GM19099 (cell line): ENCODE data around the gene ADGRF5.

Experiments
- POLR2A ChIP-seq: IDR thresholded peaks from 3 replicates; pipeline ENCODE4 v1.6.1; 2011; ENCODE audit warnings: low read depth; ENCODE audit not compliant: insufficient read length; ENCODE audit errors: extremely low read depth

Gene ADGRF5

DNA sequence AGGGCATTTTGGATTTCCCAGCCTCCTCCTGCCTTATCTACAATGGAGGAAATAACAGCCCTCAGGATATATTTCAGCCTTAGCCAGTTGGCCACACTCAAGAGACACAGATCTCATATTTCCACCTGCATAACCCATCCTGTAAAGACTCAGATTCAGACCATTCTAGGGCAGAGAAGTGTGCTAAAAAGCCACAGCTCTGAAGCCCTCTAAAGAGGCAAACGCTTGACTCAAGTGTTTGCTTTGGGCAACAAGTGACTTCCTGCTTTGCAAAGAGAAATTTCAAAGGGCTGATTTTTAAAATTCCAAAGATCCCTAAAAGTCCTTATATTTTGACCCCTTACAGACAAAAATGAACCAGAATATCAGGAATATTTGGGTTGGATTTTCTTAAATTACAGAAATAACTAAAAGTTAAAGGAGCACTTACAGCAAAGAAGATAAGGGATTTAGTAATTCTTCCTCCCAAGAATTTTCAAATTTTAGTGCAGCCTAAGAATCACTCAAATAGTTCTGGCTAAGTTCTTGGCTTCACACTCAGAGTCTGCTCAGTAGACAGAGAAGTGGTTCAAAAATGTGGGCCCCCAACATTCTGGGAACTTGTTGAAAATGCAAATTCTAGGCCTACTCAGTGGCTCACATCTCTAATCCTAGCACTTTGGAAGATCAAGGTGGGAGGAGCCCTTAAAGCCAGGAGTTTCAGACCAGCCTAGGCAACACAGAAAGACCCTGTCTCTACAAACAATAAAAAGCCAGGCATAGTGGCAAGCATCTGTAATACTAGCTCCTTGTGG, 18.9 kb upstream of the ADGRF5 start:
- TF ChIP-seq POLR2A: no peak

- TF ChIP-seq POLR2A: no peak
Measured at GRCh38 chr6:46937642-46938041, 15.9 kb upstream of the ADGRF5 start.

DNA sequence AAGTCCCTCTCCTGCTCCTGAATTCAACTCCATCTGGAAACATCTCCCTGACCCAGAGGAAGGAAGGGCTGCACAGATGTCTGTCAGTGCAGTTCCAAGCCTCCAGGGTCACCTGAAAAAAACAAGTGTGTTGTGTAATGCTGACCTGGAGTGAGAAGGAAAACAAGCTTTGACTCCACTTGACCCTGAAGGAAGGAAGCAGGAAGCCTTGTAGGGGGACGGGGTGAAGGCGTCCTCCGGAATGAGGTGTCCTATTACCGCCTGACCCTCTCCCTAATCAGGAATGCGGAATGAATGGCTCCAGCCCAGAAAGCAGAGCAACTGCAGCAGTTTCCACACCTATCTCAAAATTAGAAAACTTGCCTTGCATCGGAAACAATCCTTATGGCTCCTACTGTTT, 13.9 kb upstream of the ADGRF5 start:
- TF ChIP-seq POLR2A: no peak

- no peak for TF ChIP-seq POLR2A
Measured at GRCh38 chr6:46933751-46934150, 12.0 kb upstream of the ADGRF5 start.

GRCh38 chr6:46932526-46933319, 11.0 kb upstream of the ADGRF5 start:
- no peak for TF ChIP-seq POLR2A

DNA sequence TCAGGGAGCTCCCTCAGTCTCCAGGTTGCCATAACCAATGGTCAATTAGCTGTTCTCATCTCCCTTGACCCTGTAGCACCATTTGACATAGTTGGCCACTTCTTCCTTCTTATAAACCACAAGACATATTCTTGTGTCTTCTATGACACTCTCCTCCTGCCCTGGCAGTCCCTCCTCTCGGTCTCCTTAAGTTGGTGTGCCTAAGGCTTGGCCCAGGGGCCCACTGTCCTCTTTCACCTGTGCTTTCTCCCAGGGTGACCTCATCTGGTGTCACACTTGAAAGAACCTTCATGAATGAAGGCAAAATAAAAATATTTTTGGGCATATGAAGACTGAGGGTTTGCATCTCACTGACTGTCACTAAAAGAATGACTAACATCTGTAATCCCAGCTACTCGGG, 9.7 kb upstream of the ADGRF5 start:
- no peak for TF ChIP-seq POLR2A

DNA sequence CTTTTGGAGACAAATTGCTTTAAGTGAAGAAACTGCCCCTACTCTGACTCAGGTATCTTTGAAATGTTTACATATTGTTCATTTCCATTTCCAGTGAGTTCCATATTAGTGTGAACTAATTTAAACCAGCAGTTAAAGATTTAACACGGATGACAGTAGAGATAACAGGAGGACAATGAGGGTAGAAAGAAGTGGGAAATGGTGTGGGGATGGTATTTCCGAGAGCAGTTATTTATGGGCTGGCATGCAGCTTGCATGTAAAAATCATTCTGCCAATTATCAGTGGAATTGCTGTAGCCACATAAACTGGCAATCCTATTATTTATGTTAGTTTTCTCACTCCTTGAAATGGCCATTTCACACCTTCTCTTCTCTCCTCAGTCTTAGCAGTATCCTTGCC, 8.6 kb upstream of the ADGRF5 start:
- no peak for TF ChIP-seq POLR2A

DNA sequence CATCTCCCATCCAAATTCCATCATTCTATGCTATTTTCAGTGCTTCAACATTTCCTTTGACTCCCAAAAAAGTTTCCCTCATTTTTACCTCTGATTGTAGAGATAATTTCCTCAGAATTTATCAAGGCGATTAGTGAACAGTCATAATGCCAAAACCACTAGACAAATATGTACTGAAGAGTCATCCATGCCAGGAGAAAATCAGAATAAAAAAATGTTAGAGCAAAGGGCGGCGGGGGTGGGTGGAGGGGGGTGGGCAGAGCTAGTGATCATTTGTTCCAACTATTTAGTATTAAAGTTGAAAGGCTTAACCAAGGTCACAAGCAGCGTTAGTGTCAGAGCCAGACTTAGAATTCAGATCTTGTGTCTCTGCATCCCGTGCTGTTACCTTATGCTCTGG, 5.3 kb upstream of the ADGRF5 start:
- TF ChIP-seq POLR2A: no peak

- TF ChIP-seq POLR2A: no peak
Measured at GRCh38 chr6:46926481-46926880, 4.7 kb upstream of the ADGRF5 start.

DNA sequence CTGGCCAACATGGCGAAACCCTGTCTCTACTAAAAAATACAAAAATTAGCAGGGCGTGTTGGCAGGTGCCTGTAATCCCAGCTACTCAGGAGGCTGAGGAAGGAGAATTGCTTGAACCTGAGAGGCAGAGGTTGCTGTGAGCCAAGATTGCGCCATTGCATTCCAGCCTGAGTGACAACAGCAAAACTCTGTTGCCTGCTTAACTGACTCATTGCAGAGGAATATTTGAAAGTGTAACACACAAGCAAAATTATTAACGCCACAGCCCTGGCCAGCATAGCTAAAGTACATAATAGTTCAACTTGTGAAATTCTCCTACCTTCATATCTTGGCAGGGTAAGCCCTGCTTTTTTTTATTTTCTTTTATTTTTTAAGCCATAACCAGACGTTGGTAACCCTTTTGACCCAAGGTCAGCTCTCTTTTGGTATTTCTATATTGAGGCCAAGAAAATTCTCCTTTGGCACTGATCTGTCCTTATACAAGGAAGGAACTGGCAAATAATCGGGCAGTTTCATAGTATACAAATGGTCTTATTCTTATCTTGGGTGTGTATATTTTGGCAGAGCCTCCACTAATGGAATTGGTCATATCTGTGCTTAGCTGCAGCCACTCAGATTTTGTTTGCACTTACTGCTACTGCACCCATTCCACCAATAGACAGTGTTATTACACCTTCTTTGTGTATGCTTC, 4.0 kb upstream of the ADGRF5 start:
- TF ChIP-seq POLR2A: no peak

- no peak for TF ChIP-seq POLR2A
Measured at GRCh38 chr6:46923476-46923875, 1.7 kb upstream of the ADGRF5 start.

- no peak for TF ChIP-seq POLR2A
Measured at GRCh38 chr6:46921059-46921458, 679 bp downstream of the ADGRF5 start.

- TF ChIP-seq POLR2A: no peak
Measured at GRCh38 chr6:46918806-46919205, 2.9 kb downstream of the ADGRF5 start.

DNA sequence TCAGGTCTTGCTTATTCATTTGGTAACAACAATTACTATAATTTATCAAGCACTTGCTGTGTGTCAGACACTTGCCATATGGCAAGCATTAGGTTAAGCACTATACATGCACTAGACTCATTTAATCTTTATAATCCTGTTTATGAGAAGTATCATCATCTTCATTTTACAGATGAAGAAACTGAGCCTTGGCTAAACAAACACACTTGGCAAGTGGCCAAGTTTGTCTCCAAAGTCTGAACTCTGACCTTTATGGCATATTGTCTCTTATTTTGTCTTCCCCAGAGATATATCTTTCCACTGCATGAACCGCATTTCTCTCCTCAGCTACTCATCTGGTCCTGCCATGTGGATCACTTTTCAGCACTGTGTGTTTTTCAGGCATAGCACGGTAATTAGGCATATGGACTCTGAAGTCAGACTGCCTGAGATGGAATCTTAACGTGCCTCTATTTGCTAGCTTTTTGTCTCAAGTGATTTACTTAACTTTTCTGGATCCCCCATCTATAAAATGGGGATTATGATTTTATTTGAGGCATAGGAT, 4.7 kb downstream of the ADGRF5 start:
- TF ChIP-seq POLR2A: no peak

DNA sequence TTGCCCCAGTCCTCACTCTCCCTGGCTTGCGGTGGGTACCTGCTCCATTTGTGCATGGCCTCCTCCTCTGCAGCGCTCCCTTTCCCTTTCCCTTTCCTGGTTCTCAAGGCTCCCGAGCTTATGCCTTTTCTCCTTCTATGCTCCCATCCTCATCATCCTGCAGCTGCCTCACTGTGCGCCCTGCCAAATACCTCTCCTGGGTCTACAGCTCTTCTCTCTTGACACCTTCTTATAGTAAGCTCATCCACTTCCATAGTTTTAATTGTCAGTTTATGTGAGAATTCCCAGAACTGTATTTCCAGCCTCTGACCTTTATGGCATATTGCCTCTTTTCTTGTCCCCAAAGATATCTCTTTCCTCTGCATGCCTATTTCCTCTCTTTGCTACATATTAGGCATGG, 5.9 kb downstream of the ADGRF5 start:
- TF ChIP-seq POLR2A: no peak
